Effector memory CD4-positive, alpha-beta T cell (primary cell): ENCODE measurements around the gene OR14I1.
"Not testable (repeated sequence)": the region's sequence is repeated elsewhere in the genome, so short reads cannot be mapped to it uniquely, and the experiment has no call there.

Source experiments
- DNase-seq, 3 donors: peaks; one replicate each; pipeline ENCODE4 v3.0.0-alpha.2; 2020
- H3K27ac ChIP-seq: 2 replicates; pipeline ENCODE4 v1.7.0; 2013; ENCODE audit warnings: mild to moderate bottlenecking, low read length, moderate library complexity; ENCODE audit not compliant: insufficient read depth, poor library complexity, severe bottlenecking
- H3K27me3 ChIP-seq: replicated peaks from 2 replicates; pipeline ENCODE4 v1.7.0; 2013; ENCODE audit warnings: mild to moderate bottlenecking, low read length; ENCODE audit not compliant: insufficient read depth, control insufficient read depth, poor library complexity, severe bottlenecking
- H3K36me3 ChIP-seq: 2 replicates; pipeline ENCODE4 v1.7.0; 2013; ENCODE audit warnings: mild to moderate bottlenecking, low read length, moderate library complexity; ENCODE audit not compliant: control insufficient read depth, insufficient read depth
- H3K4me1 ChIP-seq: 2 replicates; pipeline ENCODE4 v1.7.0; 2013; ENCODE audit warnings: low read length, mild to moderate bottlenecking; ENCODE audit not compliant: control insufficient read depth, insufficient read depth, poor library complexity, severe bottlenecking
- H3K4me3 ChIP-seq: 2 replicates; pipeline ENCODE4 v1.7.0; 2013; ENCODE audit warnings: low read length, low read depth, mild to moderate bottlenecking; ENCODE audit not compliant: insufficient read depth, poor library complexity, severe bottlenecking
- H3K9me3 ChIP-seq: 2 replicates; pipeline ENCODE4 v1.7.0; 2013; ENCODE audit warnings: mild to moderate bottlenecking, low read length, moderate library complexity; ENCODE audit not compliant: control insufficient read depth

Gene OR14I1

GRCh38 chr1:248691567-248692155 lies 10.9 kb downstream of the OR14I1 start:
- H3K4me1 ChIP-seq, result no peaks in the 10 kb centered on the region
- no peak overlapping the region for H3K27ac ChIP-seq
- no peak overlapping the region for H3K4me3 ChIP-seq
- no peaks in the 10 kb centered on the region for H3K27me3 ChIP-seq
- no peaks in the 10 kb centered on the region for H3K9me3 ChIP-seq
- no peak for DNase-seq
- no peaks in the 10 kb centered on the region for H3K36me3 ChIP-seq

- no peak for DNase-seq
- H3K36me3 ChIP-seq, result no peaks in the 10 kb centered on the region
Observed at GRCh38 chr1:248688527-248689298, 13.9 kb downstream of the OR14I1 start.

DNA sequence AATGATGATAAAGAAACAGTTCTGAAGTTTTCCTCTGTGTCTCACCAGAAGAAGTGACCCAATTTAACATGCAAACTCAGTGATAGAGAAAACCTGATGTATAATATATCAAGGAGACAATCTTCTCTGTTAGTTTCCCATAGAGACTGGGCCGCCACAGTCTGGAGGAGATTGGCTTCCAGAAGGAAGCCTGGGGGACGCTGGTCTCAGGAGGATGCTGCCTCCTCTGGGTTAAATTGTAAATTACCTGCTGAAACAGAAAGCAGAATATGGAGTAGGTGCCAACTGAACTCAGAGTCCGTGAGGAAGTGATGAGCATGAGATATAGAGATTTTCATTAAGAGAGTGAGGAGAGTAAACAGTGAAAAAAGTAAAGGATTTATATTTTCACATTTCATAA lies 15.8 kb downstream of the OR14I1 start:
- H3K27me3 ChIP-seq, result no peaks in the 10 kb centered on the region
- no peak for DNase-seq

More at GRCh38 chr1:248688527-248689298, 13.9 kb downstream of the OR14I1 start:
- Histone ChIP-seq H3K27ac (no peak overlapping the region), H3K9me3 (no peaks in the 10 kb centered on the region), H3K27me3 (no peaks in the 10 kb centered on the region), H3K4me3 (no peak overlapping the region), H3K4me1 (no peaks in the 10 kb centered on the region)

DNA sequence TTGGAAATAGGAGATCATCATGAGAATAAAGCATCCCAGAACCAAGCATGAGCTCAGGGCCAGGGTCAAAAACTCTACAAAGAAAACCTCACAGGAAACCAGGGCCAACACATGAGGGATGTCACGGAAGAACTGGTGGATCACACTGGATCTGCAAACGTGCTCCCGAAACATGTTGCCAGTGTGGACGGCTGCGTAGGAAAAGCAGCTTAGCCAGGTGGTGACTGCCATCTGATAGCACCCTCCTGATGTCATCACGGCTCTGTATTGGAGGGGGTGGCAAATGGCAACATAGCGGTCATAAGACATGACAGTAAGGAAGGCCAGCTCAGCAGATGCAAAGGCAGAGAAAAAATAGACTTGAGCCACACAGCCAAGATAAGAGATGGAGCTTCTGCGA lies 20.9 kb downstream of the OR14I1 start:
- Histone ChIP-seq H3K36me3 (no peaks in the 10 kb centered on the region), H3K27ac (no peak overlapping the region), H3K27me3 (no peaks in the 10 kb centered on the region), H3K4me1 (no peaks in the 10 kb centered on the region), H3K9me3 (no peaks in the 10 kb centered on the region), H3K4me3 (no peak overlapping the region)
- no peak for DNase-seq

More for the DNA sequence above, 15.8 kb downstream of the OR14I1 start:
- no peak overlapping the region for H3K4me3 ChIP-seq
- no peaks in the 10 kb centered on the region for H3K36me3 ChIP-seq
- H3K4me1 ChIP-seq, result no peaks in the 10 kb centered on the region
- no peaks in the 10 kb centered on the region for H3K9me3 ChIP-seq
- H3K27ac ChIP-seq, result no peak overlapping the region

- peaks cover 5% of the 10 kb centered on the region for H3K27me3 ChIP-seq
- H3K4me1 ChIP-seq, result no peaks in the 10 kb centered on the region
- DNase-seq, result no peak
- H3K4me3 ChIP-seq, result no peak overlapping the region
- H3K9me3 ChIP-seq, result no peaks in the 10 kb centered on the region
- H3K27ac ChIP-seq, result no peak overlapping the region
- no peaks in the 10 kb centered on the region for H3K36me3 ChIP-seq
Observed at GRCh38 chr1:248670003-248670402, 32.6 kb downstream of the OR14I1 start.

DNA sequence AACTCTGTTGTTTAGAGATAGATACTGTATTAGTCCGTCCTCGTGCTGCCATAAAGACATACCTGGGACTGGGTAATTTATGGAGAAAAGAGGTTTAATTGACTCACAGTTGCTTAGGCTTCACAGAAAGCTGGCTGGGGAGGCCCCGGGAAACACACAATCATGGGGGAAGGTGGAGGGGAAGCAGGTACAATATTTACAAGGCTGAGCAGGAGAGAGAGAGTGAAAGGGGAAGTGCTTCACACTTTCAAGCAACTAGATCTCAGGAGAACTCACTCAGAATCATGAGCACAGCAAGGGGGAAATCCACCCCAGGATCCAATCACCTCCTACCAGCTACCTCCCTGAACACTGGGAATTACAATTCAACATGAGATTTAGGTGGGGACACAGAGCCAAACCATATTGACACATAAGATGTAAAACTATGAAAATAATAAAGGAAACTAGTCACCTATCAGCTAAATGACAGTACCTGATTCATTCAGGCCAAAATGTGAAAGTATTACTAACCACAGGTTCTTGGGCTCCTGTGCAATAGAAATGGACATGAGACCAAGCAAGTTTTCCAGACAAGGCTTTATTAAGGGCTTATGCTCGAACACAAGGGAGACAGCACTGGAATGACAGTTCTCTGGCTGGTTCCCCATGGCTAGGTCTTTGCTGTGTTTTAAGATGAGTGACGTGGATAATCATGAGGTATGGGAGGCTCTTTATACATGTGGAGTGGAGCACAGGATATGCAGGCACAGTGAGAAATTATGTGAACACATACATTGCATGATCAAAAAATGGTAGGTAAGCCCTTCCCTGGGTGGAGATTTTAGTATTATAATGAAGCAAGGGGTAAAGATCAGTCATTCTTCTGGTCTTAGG lies 38.9 kb downstream of the OR14I1 start:
- not testable (repeated sequence) for H3K9me3 ChIP-seq, H3K36me3 ChIP-seq, H3K4me1 ChIP-seq, H3K27ac ChIP-seq, H3K27me3 ChIP-seq, DNase-seq, H3K4me3 ChIP-seq

DNA sequence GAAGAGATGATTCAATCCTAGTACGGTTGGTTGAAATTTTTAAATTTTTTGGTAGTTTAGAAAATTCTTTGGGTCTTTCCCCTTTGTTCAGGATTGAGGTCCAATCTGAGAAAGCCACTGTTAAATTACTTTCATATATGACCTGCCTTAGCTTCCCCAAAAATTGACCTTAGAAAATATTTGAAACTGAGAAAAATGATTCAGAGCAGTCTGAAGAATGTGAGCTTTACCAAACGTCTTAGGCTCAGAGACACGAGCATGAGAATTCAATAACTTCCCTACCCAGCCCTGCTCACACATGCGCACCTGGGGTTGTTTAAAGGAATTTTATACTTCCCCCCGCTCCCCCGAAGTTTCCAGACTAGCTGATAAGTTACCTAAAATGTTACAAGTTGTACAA lies 45.8 kb downstream of the OR14I1 start:
- not testable (repeated sequence) for H3K27me3 ChIP-seq, H3K9me3 ChIP-seq, H3K27ac ChIP-seq, DNase-seq, H3K4me1 ChIP-seq, H3K4me3 ChIP-seq, H3K36me3 ChIP-seq

- not testable (repeated sequence) for H3K36me3 ChIP-seq, H3K27ac ChIP-seq, DNase-seq, H3K4me1 ChIP-seq, H3K4me3 ChIP-seq, H3K27me3 ChIP-seq, H3K9me3 ChIP-seq
Observed at GRCh38 chr1:248655354-248655753, 47.2 kb downstream of the OR14I1 start, which contains the start of gene OR2T27. Gene OR2T27 (minus strand): TSS chr1:248655528. CDS start chr1:248650884, 4,644 bp downstream.
